Type B pancreatic cell (in vitro differentiated cells): ENCODE results near the gene IQCK. TPM values are rescaled to one million over a fixed set of nuclear protein-coding genes. Genes with fewer than 3 reads are reported as not detected.
A peak's percentile ranks its signal among the peaks of the same experiment; 100 is the strongest.
"Not testable (repeated sequence)": the region's sequence is repeated elsewhere in the genome, so short reads cannot be mapped to it uniquely, and the experiment has no call there.

Experiments used
- DNase-seq: peaks from one replicate; pipeline ENCODE4 v3.0.0; 2021; ENCODE audit warnings: mixed read lengths; ENCODE audit not compliant: unreplicated experiment; ENCODE audit errors: extremely low spot score
- H3K27ac Mint-ChIP-seq: 2 replicates; pipeline ENCODE4 v1.8.0; 2021; ENCODE audit warnings: mild to moderate bottlenecking, mixed read lengths
- H3K27me3 Mint-ChIP-seq: 2 replicates; pipeline ENCODE4 v1.8.0; 2021; ENCODE audit warnings: mixed read lengths
- H3K36me3 Mint-ChIP-seq: 2 replicates; pipeline ENCODE4 v1.8.0; 2021; ENCODE audit warnings: mixed read lengths
- H3K4me1 Mint-ChIP-seq: one replicate; pipeline ENCODE4 v1.8.0; 2021; ENCODE audit warnings: mixed read lengths; ENCODE audit not compliant: unreplicated experiment
- H3K4me3 Mint-ChIP-seq: 2 replicates; pipeline ENCODE4 v1.8.0; 2021; ENCODE audit warnings: mild to moderate bottlenecking, mixed read lengths
- H3K9me3 Mint-ChIP-seq: 2 replicates; pipeline ENCODE4 v1.8.0; 2021; ENCODE audit warnings: mixed read lengths
- long read RNA-seq: library from polyadenylated mRNA; unstranded; transcript quantifications from one replicate; pipeline ENCODE4 v2.0.0, GENCODE V29; 2020
- total RNA-seq: library from RNA; stranded (reverse); gene quantifications from 2 replicates; pipeline ENCODE4 v1.2.1, GENCODE V29; 2021; ENCODE audit warnings: low replicate concordance
- TF ChIP-seq, protein P1 (sequence below): fragments of 200-600 bp; sonication (generic); conservative IDR thresholded peaks from 2 replicates; pipeline ENCODE4 v1.5.0; 2021; ENCODE audit warnings: antibody characterized with exemption, mild to moderate bottlenecking

The IQCK gene
- total RNA-seq = 11.8 and 23.0 TPM in 2 replicates
- long read RNA-seq, partial matches to known transcripts = 10 of 21 reads
- long read RNA-seq, other reads (novel, unspliced or antisense) = 6 of 21 reads

GRCh38 chr16:19717741-19718623 lies at the start of gene IQCK, which contains the start of gene KNOP1:
IQCK (plus strand) TSS chr16:19718271; CDS start chr16:19718307, 36 bp downstream.
KNOP1 (minus strand) TSS chr16:19718227; CDS start chr16:19715035, 3,192 bp downstream.
- peak; percentile 92 for DNase-seq
- Mint-ChIP-seq H3K4me3 (peak within 1 kb of the TSS; percentile 94), H3K27ac (peak within 1 kb of the TSS; percentile 87), H3K9me3 (no peaks in the 10 kb centered on the region), H3K36me3 (peaks cover 15% of the 10 kb centered on the region), H3K4me1 (peaks cover 32% of the 10 kb centered on the region), H3K27me3 (no peaks in the 10 kb centered on the region)
- TF ChIP-seq, protein P1, sequence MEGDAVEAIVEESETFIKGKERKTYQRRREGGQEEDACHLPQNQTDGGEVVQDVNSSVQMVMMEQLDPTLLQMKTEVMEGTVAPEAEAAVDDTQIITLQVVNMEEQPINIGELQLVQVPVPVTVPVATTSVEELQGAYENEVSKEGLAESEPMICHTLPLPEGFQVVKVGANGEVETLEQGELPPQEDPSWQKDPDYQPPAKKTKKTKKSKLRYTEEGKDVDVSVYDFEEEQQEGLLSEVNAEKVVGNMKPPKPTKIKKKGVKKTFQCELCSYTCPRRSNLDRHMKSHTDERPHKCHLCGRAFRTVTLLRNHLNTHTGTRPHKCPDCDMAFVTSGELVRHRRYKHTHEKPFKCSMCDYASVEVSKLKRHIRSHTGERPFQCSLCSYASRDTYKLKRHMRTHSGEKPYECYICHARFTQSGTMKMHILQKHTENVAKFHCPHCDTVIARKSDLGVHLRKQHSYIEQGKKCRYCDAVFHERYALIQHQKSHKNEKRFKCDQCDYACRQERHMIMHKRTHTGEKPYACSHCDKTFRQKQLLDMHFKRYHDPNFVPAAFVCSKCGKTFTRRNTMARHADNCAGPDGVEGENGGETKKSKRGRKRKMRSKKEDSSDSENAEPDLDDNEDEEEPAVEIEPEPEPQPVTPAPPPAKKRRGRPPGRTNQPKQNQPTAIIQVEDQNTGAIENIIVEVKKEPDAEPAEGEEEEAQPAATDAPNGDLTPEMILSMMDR = peak; percentile 35

DNA sequence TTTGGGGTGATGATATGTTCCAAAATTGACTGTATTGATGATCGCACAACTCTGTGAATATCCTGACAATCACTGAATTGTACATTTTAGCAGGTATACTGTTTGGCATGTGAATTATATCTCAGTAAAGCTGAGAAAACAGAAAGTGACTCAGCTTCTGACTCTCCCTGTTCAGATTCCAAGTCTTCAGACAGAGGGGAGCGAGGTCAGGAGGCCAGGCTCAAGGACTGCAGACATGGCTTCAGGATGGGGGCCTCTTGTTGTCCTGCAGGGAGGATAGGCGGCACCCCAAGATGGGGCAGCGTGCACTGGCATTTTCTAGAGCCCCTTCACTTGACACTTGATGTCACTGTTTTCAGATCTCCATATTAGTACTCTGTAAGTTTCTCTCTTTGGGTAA lies 45.7 kb upstream of the IQCK start:
- no peak for DNase-seq
- H3K27ac Mint-ChIP-seq = no peak overlapping the region
- H3K9me3 Mint-ChIP-seq = no peaks in the 10 kb centered on the region
- H3K27me3 Mint-ChIP-seq = no peaks in the 10 kb centered on the region
- no peaks in the 10 kb centered on the region for H3K4me1 Mint-ChIP-seq
- H3K4me3 Mint-ChIP-seq = no peak overlapping the region
- TF ChIP-seq, protein P1 = no peak
- peaks cover 27% of the 10 kb centered on the region for H3K36me3 Mint-ChIP-seq

- DNase-seq = no peak
- Mint-ChIP-seq H3K4me3 (no peak overlapping the region), H3K4me1 (no peaks in the 10 kb centered on the region), H3K27me3 (no peaks in the 10 kb centered on the region), H3K36me3 (peaks cover 20% of the 10 kb centered on the region), H3K27ac (no peak overlapping the region), H3K9me3 (no peaks in the 10 kb centered on the region)
- TF ChIP-seq, protein P1 = no peak
These were observed 43.6 kb upstream of the IQCK start for GRCh38 chr16:19674485-19674884.

GRCh38 chr16:19677402-19677801 lies 40.7 kb upstream of the IQCK start:
- no peak for DNase-seq
- Mint-ChIP-seq H3K4me3 (no peak overlapping the region), H3K27ac (no peak overlapping the region), H3K27me3 (no peaks in the 10 kb centered on the region), H3K4me1 (no peaks in the 10 kb centered on the region), H3K9me3 (no peaks in the 10 kb centered on the region), H3K36me3 (peaks cover 32% of the 10 kb centered on the region)
- TF ChIP-seq, protein P1 = no peak

DNA sequence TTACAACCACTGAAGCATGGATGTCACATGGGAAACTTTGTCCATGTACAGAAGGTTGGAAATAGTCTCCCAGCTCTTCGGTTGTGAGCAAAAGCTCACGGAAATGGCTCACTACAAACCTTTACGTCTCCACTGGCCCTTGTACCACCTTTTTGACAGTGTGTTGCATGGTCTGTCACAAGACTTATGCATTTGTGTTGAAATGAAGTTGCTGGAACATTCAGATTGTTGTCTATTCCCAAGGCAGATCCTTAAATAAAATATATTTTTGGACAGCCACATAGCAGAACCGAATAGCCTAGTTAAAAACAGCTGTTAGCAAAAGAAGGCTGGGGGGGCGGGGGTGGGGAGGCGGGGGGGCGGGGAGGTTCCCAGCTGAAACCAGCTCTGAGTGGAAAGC lies 39.3 kb upstream of the IQCK start:
- H3K36me3 Mint-ChIP-seq = peaks cover 39% of the 10 kb centered on the region

DNA sequence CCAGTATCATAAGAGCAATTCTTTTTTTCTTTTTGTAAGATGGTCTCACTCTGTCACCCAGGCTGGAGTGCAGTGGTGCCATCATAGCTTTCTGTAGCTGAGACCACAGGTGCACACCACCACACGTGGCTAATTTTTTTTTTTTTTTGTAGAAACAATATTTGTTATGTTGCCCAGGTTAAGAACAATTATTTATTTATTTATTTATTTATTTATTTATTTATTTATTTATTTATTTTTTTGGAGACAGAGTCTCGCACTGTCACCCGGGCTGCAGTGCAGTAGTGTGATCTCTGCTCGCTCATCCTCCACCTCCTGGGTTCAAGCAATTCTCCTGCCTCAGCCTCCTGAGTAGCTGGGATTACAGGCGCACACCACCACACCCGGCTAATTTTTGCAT lies 38.8 kb upstream of the IQCK start:
- H3K4me3 Mint-ChIP-seq, H3K27me3 Mint-ChIP-seq: not testable (repeated sequence)
- H3K36me3 Mint-ChIP-seq = peaks cover 40% of the 10 kb centered on the region

More for the DNA sequence above, 39.3 kb upstream of the IQCK start:
- Mint-ChIP-seq H3K4me3 (no peak overlapping the region), H3K27me3 (no peaks in the 10 kb centered on the region), H3K27ac (no peak overlapping the region), H3K4me1 (no peaks in the 10 kb centered on the region), H3K9me3 (no peaks in the 10 kb centered on the region)
- DNase-seq = no peak
- TF ChIP-seq, protein P1 = no peak

More for the DNA sequence above, 38.8 kb upstream of the IQCK start:
- DNase-seq, H3K9me3 Mint-ChIP-seq, H3K27ac Mint-ChIP-seq, H3K4me1 Mint-ChIP-seq: not testable (repeated sequence)
